ENCODE data around the gene CXXC5.

Gene CXXC5

GRCh38 chr5:139638736-139639618 lies 9.2 kb upstream of the CXXC5 start:
- peak; percentile 2 for DNase-seq (ENCODE audit: low read depth)
- no peak for TF ChIP-seq CTCF (IDR thresholded peaks at IDR 0.05; ENCODE audit: insufficient read depth, low read depth, low read length, missing control alignments)
- no peak overlapping the region for H3K4me3 ChIP-seq (ENCODE audit: low read length)

- H3K4me3 ChIP-seq (ENCODE audit: low read length) = no peak overlapping the region
- no peak for TF ChIP-seq CTCF (IDR thresholded peaks at IDR 0.05; ENCODE audit: insufficient read depth, low read depth, low read length, missing control alignments)
- DNase-seq (ENCODE audit: low read depth) = peak; percentile 40
Observed at GRCh38 chr5:139639619-139640380, 8.3 kb upstream of the CXXC5 start.

- no peak for DNase-seq (ENCODE audit: low read depth)
- no peak overlapping the region for H3K4me3 ChIP-seq (ENCODE audit: low read length)
- TF ChIP-seq CTCF (IDR thresholded peaks at IDR 0.05; ENCODE audit: insufficient read depth, low read depth, low read length, missing control alignments) = no peak
Observed at GRCh38 chr5:139640421-139641115, 7.6 kb upstream of the CXXC5 start.

- TF ChIP-seq CTCF (IDR thresholded peaks at IDR 0.05; ENCODE audit: insufficient read depth, low read depth, low read length, missing control alignments) = no peak
- no peak for DNase-seq (ENCODE audit: low read depth)
- H3K4me3 ChIP-seq (ENCODE audit: low read length) = no peak overlapping the region
Observed at GRCh38 chr5:139641116-139642080, 6.8 kb upstream of the CXXC5 start.

- no peak overlapping the region for H3K4me3 ChIP-seq (ENCODE audit: low read length)
- no peak for DNase-seq (ENCODE audit: low read depth)
- no peak for TF ChIP-seq CTCF (IDR thresholded peaks at IDR 0.05; ENCODE audit: insufficient read depth, low read depth, low read length, missing control alignments)
Observed at GRCh38 chr5:139642213-139642612, 5.9 kb upstream of the CXXC5 start.

Data from epithelial cell of esophagus (primary cell).